Spleen (tissue), 11 donors: Measurements from ENCODE around the gene BSPRY. TPM values are rescaled to one million over a fixed set of nuclear protein-coding genes. Genes with fewer than 3 reads are reported as not detected.

ENCODE experiments used
- DNase-seq: peaks from one replicate; pipeline ENCODE4 v3.0.0-alpha.2; 2020
- H3K27ac ChIP-seq, 8 donors: fragments of 200-600 bp; sonication (generic) in 7 of 8; 1 replicate in 4 of 8; 2 replicates in 4 of 8; pipeline versions ENCODE4 v1.5.0 to v1.8.0; 2016 to 2021; ENCODE audit warnings: inconsistent platforms in 4 of 8, mild to moderate bottlenecking in 4 of 8, moderate library complexity in 1 of 8
- H3K27me3 ChIP-seq, 7 donors: fragments of 200-600 bp; sonication (generic) in 6 of 7; replicated peaks in 1 of 7; 1 replicate in 4 of 7; 2 replicates in 3 of 7; pipeline versions ENCODE4 v1.5.0 to v1.8.0; 2016 to 2021; ENCODE audit warnings: inconsistent platforms in 3 of 7, mild to moderate bottlenecking in 1 of 7
- H3K36me3 ChIP-seq, 6 donors: fragments of 200-600 bp; sonication (generic) in 5 of 6; 1 replicate in 4 of 6; 2 replicates in 2 of 6; pipeline versions ENCODE4 v1.5.0 to v1.8.0; 2016 to 2021; ENCODE audit warnings: inconsistent platforms in 2 of 6
- H3K4me1 ChIP-seq, 6 donors: fragments of 200-600 bp; sonication (generic) in 5 of 6; 1 replicate in 3 of 6; 2 replicates in 3 of 6; pipeline versions ENCODE4 v1.5.0 to v1.8.0; 2016 to 2021; ENCODE audit warnings: inconsistent platforms in 3 of 6
- H3K4me3 ChIP-seq, 8 donors: fragments of 200-600 bp; sonication (generic) in 7 of 8; 1 replicate in 4 of 8; 2 replicates in 4 of 8; pipeline versions ENCODE4 v1.5.0 to v1.8.0; 2016 to 2021; ENCODE audit warnings: inconsistent platforms in 4 of 8, mild to moderate bottlenecking in 4 of 8, moderate library complexity in 2 of 8
- H3K9me3 ChIP-seq, 8 donors: fragments of 200-600 bp; sonication (generic) in 7 of 8; 1 replicate in 4 of 8; 2 replicates in 4 of 8; pipeline versions ENCODE4 v1.5.0 to v1.8.0; 2016 to 2021; ENCODE audit warnings: inconsistent platforms in 4 of 8
- CTCF ChIP-seq, 11 experiments: fragments of 200-600 bp in 7 of 11; fragments of 450-650 bp in 4 of 11; sonication (generic) in 4 of 11; IDR thresholded peaks in 8 of 11; conservative IDR thresholded peaks in 3 of 11; 1 replicate in 7 of 11; 2 replicates in 4 of 11; pipeline versions ENCODE4 v1.4.0 to v1.8.0; 2016 to 2021; ENCODE audit warnings: antibody characterized with exemption in 11 of 11, inconsistent platforms in 4 of 11, mild to moderate bottlenecking in 1 of 11
- POLR2A ChIP-seq, 3 donors: fragments of 450-650 bp; IDR thresholded peaks; one replicate each; pipeline ENCODE4 v1.5.1; 2017; ENCODE audit warnings: antibody characterized with exemption in 3 of 3, mild to moderate bottlenecking in 1 of 3
- POLR2AphosphoS5 ChIP-seq, 3 donors: sonication (generic); formaldehyde crosslinking; IDR thresholded peaks; one replicate each; pipeline ENCODE4 v1.5.1; 2017; ENCODE audit warnings: antibody characterized with exemption in 3 of 3
- WGBS, 5 donors: extraction: QIAGEN DNeasy Blood & Tissue Kit in 3 of 5; methylation state at CpG; one replicate each; pipeline versions ENCODE4 v1.1.5 to v1.1.7; 2013 to 2018; 5-methylcytosine and 5-hydroxymethylcytosine counted together
- intact Hi-C: fragments of 100-400 bp; cut with DNase I; formaldehyde crosslinking; loops from one replicate; pipeline ENCODE4 v1.15.0; 2023; ENCODE audit warnings: low total_unique reads
- polyA plus RNA-seq, 3 donors: library from polyadenylated mRNA; stranded (reverse); fragments of 200-250 nt; gene quantifications; one replicate each; pipeline ENCODE4 v1.2.1, GENCODE V29; 2013
- total RNA-seq, 7 donors: library from RNA; depleted of rRNA in 3 of 7; stranded (reverse); fragments of >200 nt in 3 of 7; fragmentation: NEBNext Ultra II Directional in 4 of 7; extraction: Animal tissue kit (Norgen Biotek cat#: 25700) in 4 of 7; gene quantifications; one replicate each; pipeline versions ENCODE4 v1.1.0 to v1.2.1, GENCODE V29; 2016 to 2021
- donor health status: healthy with polysubstance abuse.
- donor health status: DM: no; HTN: no; CAD: no; lungs with moderate emphysema.
- donor health status: DM: no; HTN: no; CAD: no.
- donor health status: Bipolar disorder and iron deficiency.
- donor health status: healthy.
- donor health status: DM: no; HTN: no; CAD: no.
- donor health status: DM: yes; HTN: yes; CAD: no.

The BSPRY gene
- total and polyA plus RNA-seq, 10 donors, result 0.26 to 1.7 (median 0.78) TPM

- no peak for TF ChIP-seq POLR2A (IDR thresholded peaks at IDR 0.05)
- no peak for TF ChIP-seq POLR2AphosphoS5 (IDR thresholded peaks at IDR 0.05)
- no peak for TF ChIP-seq CTCF (IDR thresholded peaks at IDR 0.05 in 8 of 11, conservative IDR thresholded peaks at IDR 0.05 in 3 of 11)
Measured at GRCh38 chr9:113368982-113369854, 19.9 kb downstream of the BSPRY start.

GRCh38 chr9:113369855-113370140, 20.5 kb downstream of the BSPRY start:
- Histone ChIP-seq H3K27ac (no peak overlapping the region), H3K9me3 (no peaks in the 10 kb centered on the region), H3K27me3 (no peaks in the 10 kb centered on the region), H3K4me1 (peaks cover 0 to 5% (median 0%) of the 10 kb centered on the region in 6 donors), H3K36me3 (peaks cover 0 to 28% (median 19%) of the 10 kb centered on the region in 6 donors), H3K4me3 (no peak overlapping the region)
- DNase-seq, result no peak
- 83 to 92% (median 90%) methylated on average over 11 of the region's 11 CpGs for WGBS, 5 donors
- intact Hi-C loops, result no loop called here
- TF ChIP-seq POLR2AphosphoS5 (IDR thresholded peaks at IDR 0.05) (no peak), CTCF (IDR thresholded peaks at IDR 0.05 in 8 of 11, conservative IDR thresholded peaks at IDR 0.05 in 3 of 11) (no peak)

More at GRCh38 chr9:113368982-113369854, 19.9 kb downstream of the BSPRY start:
- Histone ChIP-seq H3K27me3 (no peaks in the 10 kb centered on the region), H3K4me1 (peaks cover 0 to 5% (median 0%) of the 10 kb centered on the region in 6 donors), H3K4me3 (no peak overlapping the region), H3K9me3 (no peaks in the 10 kb centered on the region), H3K36me3 (peaks cover 0 to 22% (median 15%) of the 10 kb centered on the region in 6 donors), H3K27ac (no peak overlapping the region)
- no peak for DNase-seq
- WGBS, 5 donors, result 74 to 83% (median 79%) methylated on average over 13 of the region's 13 CpGs
- intact Hi-C loops, result no loop called here

GRCh38 chr9:113370806-113371325, 21.5 kb downstream of the BSPRY start:
- Histone ChIP-seq H3K36me3 (peaks cover 0 to 33% (median 22%) of the 10 kb centered on the region in 6 donors), H3K27ac (no peak overlapping the region), H3K9me3 (no peaks in the 10 kb centered on the region), H3K4me1 (peaks cover 0 to 13% (median 8%) of the 10 kb centered on the region in 6 donors), H3K27me3 (no peaks in the 10 kb centered on the region), H3K4me3 (no peak overlapping the region)
- DNase-seq, result no peak
- intact Hi-C loops, result no loop called here
- TF ChIP-seq CTCF (IDR thresholded peaks at IDR 0.05 in 8 of 11, conservative IDR thresholded peaks at IDR 0.05 in 3 of 11) (no peak), POLR2A (IDR thresholded peaks at IDR 0.05) (no peak), POLR2AphosphoS5 (IDR thresholded peaks at IDR 0.05) (no peak)
- WGBS, 5 donors, result 83 to 89% (median 88%) methylated on average over 8 of the region's 8 CpGs

DNA sequence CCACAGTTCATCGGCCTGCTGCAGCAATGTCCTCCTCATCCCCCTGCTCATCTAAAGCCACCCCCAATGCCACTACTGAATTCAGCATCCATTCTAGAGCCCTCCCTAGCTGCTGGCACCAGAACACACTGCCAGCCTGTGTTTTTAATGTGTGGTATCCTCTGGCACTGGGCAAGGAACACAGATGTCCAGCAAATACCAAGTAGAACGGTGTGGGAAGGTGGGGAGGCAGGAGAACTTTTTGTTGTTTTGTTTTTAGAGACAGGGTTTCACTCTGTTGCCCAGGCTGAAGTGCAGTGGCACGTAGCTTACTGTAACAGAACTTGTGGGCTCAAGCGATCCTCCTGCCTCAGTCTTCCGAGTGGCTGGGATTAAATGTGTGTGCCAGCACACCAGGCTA, 22.7 kb downstream of the BSPRY start:
- 93 to 98% (median 96%) methylated on average over 5 of the region's 5 CpGs for WGBS, 5 donors
- H3K9me3 ChIP-seq, result no peaks in the 10 kb centered on the region
- peaks cover 0 to 22% (median 13%) of the 10 kb centered on the region in 6 donors for H3K4me1 ChIP-seq
- H3K27ac ChIP-seq, result no peak overlapping the region
- peak; percentile 21 for DNase-seq
- peaks cover 0 to 33% (median 22%) of the 10 kb centered on the region in 6 donors for H3K36me3 ChIP-seq
- no peak overlapping the region for H3K4me3 ChIP-seq
- intact Hi-C loops, result no loop called here
- no peak for TF ChIP-seq POLR2A (IDR thresholded peaks at IDR 0.05)
- no peak for TF ChIP-seq POLR2AphosphoS5 (IDR thresholded peaks at IDR 0.05)
- TF ChIP-seq CTCF (IDR thresholded peaks at IDR 0.05 in 8 of 11, conservative IDR thresholded peaks at IDR 0.05 in 3 of 11), result no peak
- H3K27me3 ChIP-seq, result no peaks in the 10 kb centered on the region
